PC-9 (cell line): ENCODE results near the gene C3.

Source experiments
- EZH2 ChIP-seq: fragments of 200-600 bp; sonication (generic); IDR thresholded peaks from 2 replicates; pipeline ENCODE4 v1.8.0; 2017; ENCODE audit warnings: antibody characterized with exemption, low read depth
- TF ChIP-seq, protein P1 (sequence below): fragments of 200-600 bp; sonication (generic); conservative IDR thresholded peaks from 2 replicates; pipeline ENCODE4 v1.6.1; 2017; ENCODE audit warnings: mixed run types, antibody characterized with exemption, mild to moderate bottlenecking, moderate library complexity

DNA sequence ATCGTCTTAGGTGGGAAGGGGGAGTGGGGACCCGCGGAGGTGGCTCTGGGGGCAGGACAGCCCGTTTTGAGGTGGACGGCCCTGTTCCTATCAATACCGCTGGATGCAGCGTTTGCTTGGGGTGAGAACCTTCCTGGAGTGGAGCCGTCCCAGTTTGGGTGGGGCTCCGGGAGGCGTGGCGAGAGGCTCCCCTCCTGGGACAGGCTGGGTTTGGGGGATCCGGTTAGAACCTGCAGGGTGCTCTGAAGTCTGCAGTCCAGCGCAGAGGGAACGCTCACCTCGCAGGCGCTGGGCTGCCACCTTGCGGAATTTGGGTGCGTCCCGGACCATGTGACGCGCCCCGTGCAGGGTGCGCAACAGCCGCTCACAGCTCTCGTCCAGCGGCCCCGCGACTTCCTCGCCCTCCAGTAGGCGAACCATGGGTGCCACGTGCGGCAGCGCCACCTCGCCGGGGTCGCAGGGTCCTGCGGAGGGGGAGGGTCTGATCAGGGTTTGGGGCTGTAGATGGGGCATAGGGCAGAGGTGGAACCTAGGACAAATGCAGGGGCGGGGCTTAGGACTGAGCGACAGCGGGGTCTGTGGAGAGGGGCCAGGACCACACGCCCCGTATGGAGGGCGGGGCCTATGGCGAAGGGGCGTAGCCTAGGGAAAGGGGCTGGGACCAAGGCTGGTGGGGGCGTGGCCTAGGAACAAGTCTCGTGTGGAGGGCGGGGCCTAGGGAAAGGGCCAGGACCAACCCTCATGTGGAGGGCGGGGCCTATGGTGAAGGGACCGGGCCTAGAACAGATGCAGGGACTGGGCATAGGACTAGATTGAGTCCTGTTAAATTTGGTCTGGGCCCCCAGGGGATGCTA is 33.0 kb upstream of the C3 start:
- TF ChIP-seq, protein P1, sequence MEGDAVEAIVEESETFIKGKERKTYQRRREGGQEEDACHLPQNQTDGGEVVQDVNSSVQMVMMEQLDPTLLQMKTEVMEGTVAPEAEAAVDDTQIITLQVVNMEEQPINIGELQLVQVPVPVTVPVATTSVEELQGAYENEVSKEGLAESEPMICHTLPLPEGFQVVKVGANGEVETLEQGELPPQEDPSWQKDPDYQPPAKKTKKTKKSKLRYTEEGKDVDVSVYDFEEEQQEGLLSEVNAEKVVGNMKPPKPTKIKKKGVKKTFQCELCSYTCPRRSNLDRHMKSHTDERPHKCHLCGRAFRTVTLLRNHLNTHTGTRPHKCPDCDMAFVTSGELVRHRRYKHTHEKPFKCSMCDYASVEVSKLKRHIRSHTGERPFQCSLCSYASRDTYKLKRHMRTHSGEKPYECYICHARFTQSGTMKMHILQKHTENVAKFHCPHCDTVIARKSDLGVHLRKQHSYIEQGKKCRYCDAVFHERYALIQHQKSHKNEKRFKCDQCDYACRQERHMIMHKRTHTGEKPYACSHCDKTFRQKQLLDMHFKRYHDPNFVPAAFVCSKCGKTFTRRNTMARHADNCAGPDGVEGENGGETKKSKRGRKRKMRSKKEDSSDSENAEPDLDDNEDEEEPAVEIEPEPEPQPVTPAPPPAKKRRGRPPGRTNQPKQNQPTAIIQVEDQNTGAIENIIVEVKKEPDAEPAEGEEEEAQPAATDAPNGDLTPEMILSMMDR = no peak
- no peak for TF ChIP-seq EZH2
